Duodenal mucosa (tissue), 2 donors: ENCODE measurements around the gene DLG1.

Experiments used
- H3K27ac ChIP-seq: one replicate; pipeline ENCODE4 v1.7.0; 2013; ENCODE audit warnings: low read depth, low read length
- H3K27me3 ChIP-seq, 2 donors: one replicate each; pipeline ENCODE4 v1.7.0; 2013; ENCODE audit warnings: low read length in 2 of 2, control low read depth in 1 of 2; ENCODE audit not compliant: insufficient read depth in 2 of 2, control insufficient read depth in 1 of 2
- H3K36me3 ChIP-seq, 2 donors: one replicate each; pipeline ENCODE4 v1.7.0; 2013; ENCODE audit warnings: low read length in 2 of 2, control low read depth in 1 of 2; ENCODE audit not compliant: insufficient read depth in 2 of 2, control insufficient read depth in 1 of 2
- H3K4me1 ChIP-seq, 2 donors: one replicate each; pipeline ENCODE4 v1.7.0; 2013; ENCODE audit warnings: low read length in 2 of 2, control low read depth in 1 of 2; ENCODE audit not compliant: insufficient read depth in 2 of 2, control insufficient read depth in 1 of 2
- H3K4me3 ChIP-seq, 2 donors: one replicate each; pipeline ENCODE4 v1.7.0; 2013; ENCODE audit warnings: low read length in 2 of 2, low read depth in 1 of 2
- H3K9ac ChIP-seq, 2 donors: one replicate each; pipeline ENCODE4 v1.7.0; 2013; ENCODE audit warnings: low read length in 2 of 2, low read depth in 1 of 2
- H3K9me3 ChIP-seq, 2 donors: one replicate each; pipeline ENCODE4 v1.7.0; 2013; ENCODE audit warnings: low read length in 2 of 2, control low read depth in 1 of 2; ENCODE audit not compliant: control insufficient read depth in 1 of 2

DLG1 gene

GRCh38 chr3:197171481-197172067 is 126.8 kb downstream of the DLG1 start:
- H3K9me3 ChIP-seq, result no peaks in the 10 kb centered on the region
- no peaks in the 10 kb centered on the region for H3K36me3 ChIP-seq
- no peak overlapping the region for H3K4me3 ChIP-seq
- no peaks in the 10 kb centered on the region for H3K27me3 ChIP-seq
- H3K9ac ChIP-seq, result no peak overlapping the region
- H3K4me1 ChIP-seq, result no peaks in the 10 kb centered on the region
- no peak overlapping the region for H3K27ac ChIP-seq

DNA sequence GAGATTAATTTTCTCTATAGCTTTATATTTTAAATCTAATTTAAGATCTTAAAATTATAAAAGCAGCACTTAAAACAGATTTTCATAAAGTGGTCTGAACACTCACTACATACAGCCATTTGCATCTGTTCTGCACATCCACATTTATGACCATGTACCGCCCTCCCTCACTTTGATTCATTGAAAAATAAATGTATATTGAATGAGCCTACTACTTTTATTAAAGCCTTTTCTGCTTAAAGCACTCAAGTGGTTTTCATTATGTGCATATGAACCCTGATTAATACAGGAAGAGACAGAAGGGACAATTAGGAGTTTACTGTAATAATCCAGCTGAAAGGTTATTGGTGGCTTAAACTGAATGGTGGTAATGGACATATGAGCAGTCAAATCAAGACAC is 129.4 kb downstream of the DLG1 start:
- Histone ChIP-seq H3K9me3 (no peaks in the 10 kb centered on the region), H3K4me1 (no peaks in the 10 kb centered on the region), H3K9ac (no peak overlapping the region), H3K27me3 (no peaks in the 10 kb centered on the region), H3K4me3 (no peak overlapping the region), H3K36me3 (peaks cover 0 to 7% of the 10 kb centered on the region in 2 donors), H3K27ac (no peak overlapping the region)

- Histone ChIP-seq H3K36me3 (peaks cover 0 to 7% of the 10 kb centered on the region in 2 donors), H3K9ac (no peak overlapping the region), H3K27me3 (no peaks in the 10 kb centered on the region), H3K27ac (no peak overlapping the region), H3K9me3 (no peaks in the 10 kb centered on the region), H3K4me3 (no peak overlapping the region), H3K4me1 (no peaks in the 10 kb centered on the region)
These were observed 129.8 kb downstream of the DLG1 start for GRCh38 chr3:197168606-197169005.

- H3K27me3 ChIP-seq, result no peaks in the 10 kb centered on the region
- no peak overlapping the region for H3K9ac ChIP-seq
- peaks cover 0 to 8% of the 10 kb centered on the region in 2 donors for H3K36me3 ChIP-seq
- H3K9me3 ChIP-seq, result no peaks in the 10 kb centered on the region
- H3K27ac ChIP-seq, result no peak overlapping the region
- H3K4me1 ChIP-seq, result no peaks in the 10 kb centered on the region
- no peak overlapping the region for H3K4me3 ChIP-seq
These were observed 130.3 kb downstream of the DLG1 start for GRCh38 chr3:197168063-197168462.

- H3K9me3 ChIP-seq, result no peaks in the 10 kb centered on the region
- H3K9ac ChIP-seq, result no peak overlapping the region
- no peaks in the 10 kb centered on the region for H3K4me1 ChIP-seq
- H3K27ac ChIP-seq, result no peak overlapping the region
- peaks cover 0 to 9% of the 10 kb centered on the region in 2 donors for H3K36me3 ChIP-seq
- no peaks in the 10 kb centered on the region for H3K27me3 ChIP-seq
- H3K4me3 ChIP-seq, result no peak overlapping the region
These were observed 130.9 kb downstream of the DLG1 start for GRCh38 chr3:197167549-197167948.

DNA sequence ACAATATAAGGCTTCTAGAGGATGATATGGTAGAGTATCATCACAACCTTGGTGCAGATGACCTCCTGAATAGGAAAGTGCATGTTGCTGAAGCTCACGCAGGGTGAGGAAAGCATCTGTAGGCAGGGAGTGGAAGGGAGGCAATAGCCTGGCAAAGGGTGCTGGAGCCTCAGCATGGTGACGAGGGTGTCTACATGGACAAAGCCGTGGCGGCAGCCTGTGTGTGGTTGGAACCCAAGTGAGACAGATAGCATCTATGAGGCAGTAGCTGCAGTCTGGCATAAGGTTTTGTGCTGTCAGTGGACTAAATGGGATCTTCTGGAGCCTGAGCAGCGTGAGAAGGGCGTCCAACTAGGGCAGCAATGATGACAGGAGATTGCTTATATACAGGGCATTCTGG is 132.5 kb downstream of the DLG1 start:
- Histone ChIP-seq H3K4me3 (no peak overlapping the region), H3K4me1 (no peaks in the 10 kb centered on the region), H3K9me3 (no peaks in the 10 kb centered on the region), H3K27me3 (no peaks in the 10 kb centered on the region), H3K36me3 (peaks cover 0 to 9% of the 10 kb centered on the region in 2 donors), H3K9ac (no peak overlapping the region), H3K27ac (no peak overlapping the region)

- no peaks in the 10 kb centered on the region for H3K4me1 ChIP-seq
- peaks cover 5 to 26% of the 10 kb centered on the region in 2 donors for H3K9me3 ChIP-seq
- no peak overlapping the region for H3K27ac ChIP-seq
- H3K4me3 ChIP-seq, result no peak overlapping the region
- H3K27me3 ChIP-seq, result no peaks in the 10 kb centered on the region
- H3K36me3 ChIP-seq, result peaks cover 10 to 22% of the 10 kb centered on the region in 2 donors
- no peak overlapping the region for H3K9ac ChIP-seq
These were observed 143.4 kb downstream of the DLG1 start for GRCh38 chr3:197155046-197155445.

DNA sequence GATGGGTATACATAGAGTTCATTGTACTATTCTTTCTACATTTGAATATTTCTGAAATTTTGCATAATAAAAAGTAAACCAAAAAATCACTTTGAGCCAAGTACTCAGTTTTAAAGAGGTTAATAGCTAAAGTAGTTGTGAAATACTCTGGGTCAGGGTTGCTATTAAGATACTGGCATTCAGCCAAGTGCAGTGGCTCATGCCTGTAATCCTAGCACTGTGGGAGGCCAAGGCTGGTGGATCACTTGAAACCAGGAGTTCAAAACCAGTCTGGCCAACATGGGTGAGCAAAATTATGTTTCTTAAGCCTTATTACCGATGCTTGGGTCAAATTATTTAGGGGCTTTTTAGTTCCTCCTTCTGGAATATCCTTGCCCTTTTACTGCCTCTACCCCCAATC is 146.8 kb downstream of the DLG1 start:
- H3K27me3 ChIP-seq, result no peaks in the 10 kb centered on the region
- H3K9ac ChIP-seq, result no peak overlapping the region
- no peak overlapping the region for H3K27ac ChIP-seq
- no peak overlapping the region for H3K4me3 ChIP-seq
- H3K4me1 ChIP-seq, result no peaks in the 10 kb centered on the region
- H3K36me3 ChIP-seq, result peaks cover 7 to 14% of the 10 kb centered on the region in 2 donors
- peaks cover 5 to 11% of the 10 kb centered on the region in 2 donors for H3K9me3 ChIP-seq

DNA sequence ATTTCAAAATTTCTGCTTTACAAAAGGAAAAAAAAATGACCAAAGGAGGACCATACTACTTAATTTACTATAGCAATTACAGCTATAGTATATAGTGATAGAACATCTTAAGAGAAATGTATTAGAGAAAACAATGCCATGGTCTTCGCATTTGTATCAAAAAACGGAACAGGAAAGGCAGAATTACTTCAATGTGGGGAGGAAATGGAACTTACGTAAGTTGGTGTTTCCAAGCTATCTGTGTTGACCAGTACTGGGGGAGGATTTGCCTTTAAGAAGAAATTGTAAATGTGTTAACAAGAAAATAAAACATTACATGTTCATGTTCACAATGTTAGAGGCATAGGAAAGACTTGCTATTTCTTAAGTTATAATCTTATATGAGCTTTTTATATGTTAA is 148.9 kb downstream of the DLG1 start:
- Histone ChIP-seq H3K36me3 (peaks cover 0 to 4% of the 10 kb centered on the region in 2 donors), H3K4me1 (no peaks in the 10 kb centered on the region), H3K27me3 (no peaks in the 10 kb centered on the region), H3K27ac (no peak overlapping the region), H3K4me3 (no peak overlapping the region), H3K9ac (no peak overlapping the region), H3K9me3 (no peaks in the 10 kb centered on the region)

DNA sequence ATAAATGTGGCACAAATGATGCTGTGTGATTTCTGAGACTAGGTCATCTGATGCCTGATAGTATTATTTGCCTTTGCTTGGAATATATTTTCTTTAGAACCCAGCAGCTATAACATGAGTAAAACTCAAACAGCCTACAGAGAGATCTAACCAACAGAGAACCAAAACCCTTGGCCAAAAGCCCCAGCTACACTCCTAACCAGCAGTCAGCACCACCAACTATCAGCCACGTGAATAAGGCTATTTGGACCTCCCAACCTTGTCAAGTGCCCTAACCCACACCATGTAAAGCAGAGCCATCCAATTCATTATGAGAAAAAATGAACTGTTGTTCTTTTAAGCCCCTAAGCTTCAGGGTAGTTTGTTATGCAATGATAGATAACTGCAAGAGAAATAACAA is 154.2 kb downstream of the DLG1 start:
- H3K9ac ChIP-seq, result no peak overlapping the region
- H3K9me3 ChIP-seq, result no peaks in the 10 kb centered on the region
- no peaks in the 10 kb centered on the region for H3K27me3 ChIP-seq
- H3K4me1 ChIP-seq, result no peaks in the 10 kb centered on the region
- H3K36me3 ChIP-seq, result peaks cover 0 to 16% of the 10 kb centered on the region in 2 donors
- no peak overlapping the region for H3K27ac ChIP-seq
- H3K4me3 ChIP-seq, result no peak overlapping the region

- Histone ChIP-seq H3K9ac (no peak overlapping the region), H3K36me3 (peaks cover 14 to 50% of the 10 kb centered on the region in 2 donors), H3K4me3 (no peak overlapping the region), H3K9me3 (peaks cover 5 to 7% of the 10 kb centered on the region in 2 donors), H3K4me1 (no peaks in the 10 kb centered on the region), H3K27me3 (no peaks in the 10 kb centered on the region), H3K27ac (no peak overlapping the region)
These were observed 158.8 kb downstream of the DLG1 start for GRCh38 chr3:197139586-197139985.
